ENCODE measurements around the gene RXRA.

- TF ChIP-seq CTCF (IDR thresholded peaks at IDR 0.05) (no peak), EP300 (IDR thresholded peaks at IDR 0.05; ENCODE audit: low read depth) (no peak)
Observed at GRCh38 chr9:134366223-134367031, 40.2 kb downstream of the RXRA start.

Data from transverse colon (tissue), 3 donors.